Peyer's patch (tissue), 4 donors: Measurements from ENCODE around the gene PDE4B. TPM values are rescaled to one million over a fixed set of nuclear protein-coding genes. Genes with fewer than 3 reads are reported as not detected.

Experiments
- DNase-seq, 3 donors: peaks; one replicate each; pipeline ENCODE4 v3.0.0-alpha.2; 2017 to 2019
- H3K27ac ChIP-seq, 4 donors: fragments of 200-600 bp; sonication (generic); one replicate each; pipeline ENCODE4 v1.5.1; 2016 to 2019
- H3K27me3 ChIP-seq, 2 donors: fragments of 200-600 bp; sonication (generic); one replicate each; pipeline ENCODE4 v1.5.1; 2019
- H3K36me3 ChIP-seq, 3 donors: fragments of 200-600 bp; sonication (generic); one replicate each; pipeline ENCODE4 v1.5.1; 2016 to 2019
- H3K4me1 ChIP-seq, 4 donors: fragments of 200-600 bp; sonication (generic); one replicate each; pipeline ENCODE4 v1.5.1; 2016 to 2019
- H3K4me3 ChIP-seq, 4 donors: fragments of 200-600 bp; sonication (generic); 1 replicate in 3 of 4; 2 replicates in 1 of 4; pipeline ENCODE4 v1.5.1; 2016 to 2019; ENCODE audit warnings: mild to moderate bottlenecking in 1 of 4
- H3K9me3 ChIP-seq, 4 donors: fragments of 200-600 bp; sonication (generic); one replicate each; pipeline ENCODE4 v1.5.1; 2016 to 2019; ENCODE audit warnings: mild to moderate bottlenecking in 1 of 4
- CTCF ChIP-seq, 6 experiments: fragments of 450-650 bp in 4 of 6; fragments of 200-600 bp in 2 of 6; sonication (generic) in 1 of 6; IDR thresholded peaks; one replicate each; pipeline ENCODE4 v1.5.1; 2017 to 2019; ENCODE audit warnings: antibody characterized with exemption in 6 of 6, mild to moderate bottlenecking in 3 of 6, moderate library complexity in 1 of 6
- POLR2A ChIP-seq, 2 donors: fragments of 450-650 bp; IDR thresholded peaks; one replicate each; pipeline ENCODE4 v1.5.1; 2017; ENCODE audit warnings: antibody characterized with exemption in 2 of 2, mild to moderate bottlenecking in 2 of 2, moderate library complexity in 2 of 2
- total RNA-seq, 4 donors: library from RNA; depleted of rRNA; stranded (reverse); fragments of >200 nt; gene quantifications; one replicate each; pipeline ENCODE4 v1.1.0, GENCODE V29; 2016

Gene PDE4B
- total RNA-seq, 4 donors from 2014 or later, result 2.1 to 96.6 (median 9.6) TPM

DNA sequence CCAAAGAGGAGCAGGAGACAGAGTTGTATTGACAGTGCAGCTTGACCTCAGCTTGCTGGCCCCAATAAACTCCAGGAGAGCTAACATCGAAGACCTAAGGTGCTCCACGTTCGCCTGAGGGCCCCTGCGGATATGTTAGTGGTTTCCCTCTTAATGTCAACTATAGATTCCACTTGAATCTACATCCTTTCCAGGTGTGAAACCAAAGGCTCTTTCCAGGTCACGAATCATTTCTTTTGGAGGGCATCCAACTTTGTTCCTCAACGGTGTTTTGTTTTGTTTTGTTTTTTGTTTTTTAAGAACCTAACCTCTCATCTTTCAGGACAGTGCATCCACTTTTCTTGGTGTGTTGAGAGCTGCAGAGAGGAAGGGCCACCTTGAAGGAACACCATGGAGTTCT, 473.7 kb downstream of the PDE4B start:
- Histone ChIP-seq H3K9me3 (no peaks in the 10 kb centered on the region), H3K4me1 (peaks cover 0 to 4% (median 0%) of the 10 kb centered on the region in 4 donors), H3K27me3 (no peaks in the 10 kb centered on the region), H3K27ac (no peak overlapping the region), H3K36me3 (no peaks in the 10 kb centered on the region), H3K4me3 (no peak overlapping the region)
- DNase-seq, result no peak
- TF ChIP-seq POLR2A (IDR thresholded peaks at IDR 0.05), result no peak
- TF ChIP-seq CTCF (IDR thresholded peaks at IDR 0.05), result no peak

GRCh38 chr1:66266756-66267155, 474.1 kb downstream of the PDE4B start:
- Histone ChIP-seq H3K4me1 (peaks cover 0 to 8% (median 0%) of the 10 kb centered on the region in 4 donors), H3K4me3 (no peak overlapping the region), H3K9me3 (no peaks in the 10 kb centered on the region), H3K36me3 (no peaks in the 10 kb centered on the region), H3K27ac (no peak overlapping the region), H3K27me3 (no peaks in the 10 kb centered on the region)
- no peak for DNase-seq
- TF ChIP-seq CTCF (IDR thresholded peaks at IDR 0.05) (no peak), POLR2A (IDR thresholded peaks at IDR 0.05) (no peak)

DNA sequence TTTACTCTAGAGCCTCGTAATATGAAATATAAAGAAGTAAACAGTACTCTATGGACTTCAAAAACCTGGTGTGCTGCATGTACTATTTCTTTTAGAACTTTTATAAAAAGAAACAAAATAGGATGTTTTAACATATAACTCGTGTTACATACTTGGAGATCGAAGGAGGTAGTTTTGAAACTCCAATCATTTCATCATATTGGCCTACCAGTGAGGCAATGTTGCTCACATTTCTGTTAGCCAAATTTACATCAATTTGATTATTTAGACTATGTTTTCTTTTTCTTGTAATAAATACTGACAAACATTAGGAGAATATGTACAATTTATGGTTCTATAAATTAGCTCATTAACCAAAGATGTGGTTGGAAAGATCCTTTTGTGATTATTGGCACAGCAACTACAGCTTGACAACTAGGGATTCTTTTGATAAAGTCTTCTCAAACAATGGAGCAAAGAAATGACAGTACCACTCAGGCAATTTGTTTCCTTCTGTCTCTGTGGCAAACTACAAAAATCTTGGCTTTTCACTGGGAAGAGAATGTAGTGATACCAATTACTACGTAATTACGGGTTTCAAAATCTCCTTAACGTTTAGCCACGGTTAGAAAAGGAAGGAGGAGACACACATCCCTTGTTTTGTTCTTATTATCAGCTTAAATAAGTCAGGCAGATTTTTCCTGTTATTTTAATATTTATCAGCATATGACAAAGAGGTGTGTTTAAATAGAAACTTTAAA, 474.7 kb downstream of the PDE4B start:
- H3K27me3 ChIP-seq, result no peaks in the 10 kb centered on the region
- no peak overlapping the region for H3K27ac ChIP-seq
- H3K4me1 ChIP-seq, result peaks cover 0 to 14% (median 0%) of the 10 kb centered on the region in 4 donors
- H3K36me3 ChIP-seq, result no peaks in the 10 kb centered on the region
- no peaks in the 10 kb centered on the region for H3K9me3 ChIP-seq
- no peak overlapping the region for H3K4me3 ChIP-seq
- no peak for DNase-seq
- TF ChIP-seq POLR2A (IDR thresholded peaks at IDR 0.05), result no peak
- TF ChIP-seq CTCF (IDR thresholded peaks at IDR 0.05), result no peak

- TF ChIP-seq POLR2A (IDR thresholded peaks at IDR 0.05), result no peak
- no peak for TF ChIP-seq CTCF (IDR thresholded peaks at IDR 0.05)
- Histone ChIP-seq H3K36me3 (no peaks in the 10 kb centered on the region), H3K27me3 (no peaks in the 10 kb centered on the region), H3K4me3 (no peak overlapping the region), H3K9me3 (no peaks in the 10 kb centered on the region), H3K27ac (no peak overlapping the region), H3K4me1 (peaks cover 0 to 14% (median 0%) of the 10 kb centered on the region in 4 donors)
- no peak for DNase-seq
Measured at GRCh38 chr1:66269222-66269621, 476.5 kb downstream of the PDE4B start.

GRCh38 chr1:66270119-66270812, 477.6 kb downstream of the PDE4B start:
- no peak for DNase-seq
- H3K27ac ChIP-seq, result peak overlapping the region in 3 of 4 donors; percentile 32 to 49 (median 48)

More at GRCh38 chr1:66270119-66270812, 477.6 kb downstream of the PDE4B start:
- H3K4me1 ChIP-seq, result peaks cover 0 to 17% (median 2%) of the 10 kb centered on the region in 4 donors
- no peak overlapping the region for H3K4me3 ChIP-seq
- TF ChIP-seq CTCF (IDR thresholded peaks at IDR 0.05), result no peak
- TF ChIP-seq POLR2A (IDR thresholded peaks at IDR 0.05), result no peak
- H3K36me3 ChIP-seq, result no peaks in the 10 kb centered on the region
- no peaks in the 10 kb centered on the region for H3K9me3 ChIP-seq
- no peaks in the 10 kb centered on the region for H3K27me3 ChIP-seq
